HepG2 (cell line): ENCODE data around the gene PLBD2. TPM values are rescaled to one million over a fixed set of nuclear protein-coding genes. Genes with fewer than 3 reads are reported as not detected.

ENCODE experiments used
- ATAC-seq: fragments of 200-7000 bp; cut with Tn5 transposase; 3 replicates; pipeline ENCODE4 v1.9.1; 2020; ENCODE audit warnings: mild to moderate bottlenecking, moderate library complexity
- BruUV-seq: library from RNA; stranded (reverse); fragments of 400-500 nt; replicated peaks from 2 replicates; lab custom pipeline; 2021; lab: Mats Ljungman, UMichigan
- CTCF ChIA-PET: fragments of 300-600 bp; formaldehyde crosslinking; extraction: SDS; loops from one replicate; lab custom pipeline; 2021; ENCODE audit warnings: low total read pairs, inconsistent platforms, low intra/inter-chr PET ratio; lab: Yijun Ruan, JAX
- POLR2A ChIA-PET: fragments of 350-600 bp; sonication (Branson Sonifier 250); formaldehyde crosslinking; loops from one replicate; lab custom pipeline; 2020; ENCODE audit warnings: antibody characterized with exemption, inconsistent platforms; lab: Yijun Ruan, JAX
- DNase-seq: peaks from one replicate; pipeline ENCODE4 v3.0.0-alpha.2; 2015; ENCODE audit warnings: low spot score
- FAIRE-seq: peaks from 3 replicates; lab custom pipeline; 2011; peaks lifted over from hg19 to GRCh38; lab: Jason Lieb, UNC
- H2AFZ ChIP-seq: one replicate; pipeline ENCODE4 v1.6.1; 2011; ENCODE audit warnings: low read length, inconsistent platforms
- H3K27ac ChIP-seq: fragments of 300-600 bp; 3 replicates; pipeline ENCODE4 v1.8.0; 2011; ENCODE audit warnings: mixed run types, mild to moderate bottlenecking, mixed read lengths, low read length, inconsistent platforms; ENCODE audit not compliant: insufficient read depth; ENCODE audit errors: extremely low read length
- H3K27me3 ChIP-seq, 2 experiments: fragments of 200-600 bp in 1 of 2; 2 replicates in 1 of 2; 3 replicates in 1 of 2; pipeline versions ENCODE4 v1.6.0 to v1.8.0; 2011; ENCODE audit warnings: low read length in 2 of 2, mild to moderate bottlenecking in 2 of 2, moderate library complexity in 2 of 2, inconsistent platforms in 1 of 2; ENCODE audit not compliant: insufficient read depth in 2 of 2, control insufficient read depth in 1 of 2
- H3K36me3 ChIP-seq, 2 experiments: fragments of 200-600 bp in 1 of 2; replicated peaks in 1 of 2; 2 replicates in 1 of 2; 3 replicates in 1 of 2; pipeline versions ENCODE4 v1.5.1 to v1.8.0; 2011; ENCODE audit warnings: low read length in 2 of 2, inconsistent platforms in 1 of 2; ENCODE audit not compliant: insufficient read depth in 2 of 2, control insufficient read depth in 1 of 2
- H3K4me1 ChIP-seq: 2 replicates; pipeline ENCODE4 v1.5.1; 2012; ENCODE audit warnings: low read length, inconsistent platforms; ENCODE audit not compliant: insufficient read depth
- H3K4me2 ChIP-seq: 2 replicates; pipeline ENCODE4 v1.6.0; 2011; ENCODE audit warnings: low read depth, low read length, inconsistent platforms
- H3K4me3 ChIP-seq, 3 experiments: fragments of 200-600 bp in 1 of 3; sonication (generic), shearing (Covaris generic) in 1 of 3; replicated peaks in 1 of 3; 2 replicates each; pipeline ENCODE4 v1.5.1; 2011 to 2016; ENCODE audit warnings: low read length in 3 of 3, inconsistent platforms in 2 of 3, low read depth in 2 of 3, mild to moderate bottlenecking in 2 of 3, control low read depth in 1 of 3, mixed read lengths in 1 of 3; ENCODE audit not compliant: insufficient read depth in 1 of 3
- H3K79me2 ChIP-seq: one replicate; pipeline ENCODE4 v1.6.1; 2011; ENCODE audit warnings: low read length, inconsistent platforms; ENCODE audit not compliant: insufficient read depth
- H3K9ac ChIP-seq: 2 replicates; pipeline ENCODE4 v1.6.0; 2011; ENCODE audit warnings: mild to moderate bottlenecking, low read depth, low read length, inconsistent platforms; ENCODE audit not compliant: insufficient read depth
- H3K9me3 ChIP-seq: 2 replicates; pipeline ENCODE4 v1.5.1; 2012; ENCODE audit warnings: mild to moderate bottlenecking, low read length
- H4K20me1 ChIP-seq: 2 replicates; pipeline ENCODE4 v1.6.0; 2011; ENCODE audit warnings: inconsistent platforms, mild to moderate bottlenecking, low read length, moderate library complexity; ENCODE audit not compliant: insufficient read depth
- ATF1 ChIP-seq: IDR thresholded peaks from 2 replicates; pipeline ENCODE4 v1.6.1; 2016; ENCODE audit warnings: mild to moderate bottlenecking, control low read depth
- ELF3 ChIP-seq: IDR thresholded peaks from 2 replicates; pipeline ENCODE4 v1.6.1; 2016; ENCODE audit warnings: missing genetic modification reagents, missing compliant biosample characterization
- HOXA3 ChIP-seq: sonication (generic); formaldehyde crosslinking; IDR thresholded peaks from 2 replicates; pipeline ENCODE4 v1.5.0; 2020; ENCODE audit warnings: missing genetic modification reagents
- JUND ChIP-seq: sonication (generic); formaldehyde crosslinking; IDR thresholded peaks from 2 replicates; pipeline ENCODE4 v1.8.0; 2022; ENCODE audit warnings: mild to moderate bottlenecking, missing genetic modification reagents
- KDM6A ChIP-seq: IDR thresholded peaks from 2 replicates; pipeline ENCODE4 v1.6.1; 2016; ENCODE audit warnings: low read depth
- SMC3 ChIP-seq: IDR thresholded peaks from 2 replicates; pipeline ENCODE4 v1.6.1; 2011; ENCODE audit warnings: low read length, improper control_type of control experiment
- SNAPC4 ChIP-seq: sonication (generic); formaldehyde crosslinking; IDR thresholded peaks from 2 replicates; pipeline ENCODE4 v1.4.0; 2020; ENCODE audit warnings: mild to moderate bottlenecking, missing genetic modification reagents
- ZZZ3 ChIP-seq: sonication (generic); formaldehyde crosslinking; IDR thresholded peaks from 2 replicates; pipeline ENCODE4 v1.4.0; 2020; ENCODE audit warnings: missing genetic modification reagents, mild to moderate bottlenecking, borderline replicate concordance
- WGBS: methylation state at CpG from one replicate; pipeline ENCODE4 v1.1.6; 2017; ENCODE audit warnings: low lambda C conversion rate; 5-methylcytosine and 5-hydroxymethylcytosine counted together
- in situ Hi-C: cut with HindIII; loops from 2 replicates; pipeline ENCODE4 v1.10.0; 2017; ENCODE audit warnings: low pct_unique_long_range_greater_than_20kb; ENCODE audit not compliant: extremely low pct_ligation_motif_present
- intact Hi-C: fragments of 100-400 bp; cut with micrococcal nuclease; formaldehyde crosslinking; loops from one replicate; pipeline ENCODE4 v1.10.0; 2022; ENCODE audit not compliant: unreplicated experiment
- polyA plus RNA-seq, 8 experiments: library from polyadenylated mRNA; depleted of rRNA in 3 of 8; stranded (reverse) in 7 of 8; unstranded in 1 of 8; fragments of >200 nt; fragmentation: Illumina TruSeq in 4 of 8; extraction: Trizol in 4 of 8; gene quantifications; 2 replicates each; pipeline versions ENCODE4 v1.2.1 to v1.2.3, GENCODE V29; 2011 to 2016; ENCODE audit warnings: low read depth in 4 of 8, missing spikeins in 1 of 8, mixed read lengths in 1 of 8; ENCODE audit not compliant: insufficient read depth in 1 of 8
- total RNA-seq, 5 experiments: library from RNA; depleted of rRNA; stranded (reverse); fragments of >200 nt; fragmentation: Illumina TruSeq; extraction: Trizol; gene quantifications; 2 replicates each; pipeline ENCODE4 v1.2.3, GENCODE V29; 2016; ENCODE audit warnings: low read depth in 1 of 5

The PLBD2 gene
- total and polyA plus RNA-seq, 2 of the 13 experiments (the other 11 are each of a cell fraction or from before 2014, with no cell fraction given) = 6.7 to 8.5 TPM

GRCh38 chr12:113320401-113320800 is 38.0 kb upstream of the PLBD2 start:
- WGBS = 80% methylated on average over 2 of the region's 12 CpGs

More at GRCh38 chr12:113320401-113320800, 38.0 kb upstream of the PLBD2 start:
- no peak for DNase-seq
- Histone ChIP-seq H3K4me1 (no peaks in the 10 kb centered on the region), H3K9me3 (no peaks in the 10 kb centered on the region), H3K27ac (no peak overlapping the region), H3K36me3 (peaks cover 5 to 7% of the 10 kb centered on the region in 2 experiments; a peak in 1 of 5 replicates), H3K27me3 (no peaks in the 10 kb centered on the region), H3K4me2 (no peak overlapping the region), H4K20me1 (no peaks in the 10 kb centered on the region), H3K9ac (no peak overlapping the region), H3K4me3 (no peak overlapping the region), H2AFZ (no peak overlapping the region), H3K79me2 (no peaks in the 10 kb centered on the region)
- intact Hi-C loops (no loop called here), in situ Hi-C loops (no loop called here)
- ChIA-PET POLR2A (no interaction called here), CTCF (no interaction called here)
- ATAC-seq = no peak; the same call in 2 of the 3 replicates
- no peak for FAIRE-seq
- no TSS peak for BruUV-seq
- TF ChIP-seq ATF1 (no peak), ELF3 (CRISPR knock-in tag) (no peak), KDM6A (CRISPR knock-in tag) (no peak), SMC3 (no peak), ZZZ3 (CRISPR knock-in tag) (no peak), SNAPC4 (CRISPR knock-in tag) (no peak), JUND (CRISPR knock-in tag) (no peak), HOXA3 (CRISPR knock-in tag) (no peak)
